NCI-H748 (cell line): ENCODE data around the gene USP21.

Experiments used
- DNase-seq: peaks from one replicate; lab custom pipeline; 2025; ENCODE audit not compliant: unreplicated experiment; lab: John Stamatoyannopoulos, UW

The USP21 gene

DNA sequence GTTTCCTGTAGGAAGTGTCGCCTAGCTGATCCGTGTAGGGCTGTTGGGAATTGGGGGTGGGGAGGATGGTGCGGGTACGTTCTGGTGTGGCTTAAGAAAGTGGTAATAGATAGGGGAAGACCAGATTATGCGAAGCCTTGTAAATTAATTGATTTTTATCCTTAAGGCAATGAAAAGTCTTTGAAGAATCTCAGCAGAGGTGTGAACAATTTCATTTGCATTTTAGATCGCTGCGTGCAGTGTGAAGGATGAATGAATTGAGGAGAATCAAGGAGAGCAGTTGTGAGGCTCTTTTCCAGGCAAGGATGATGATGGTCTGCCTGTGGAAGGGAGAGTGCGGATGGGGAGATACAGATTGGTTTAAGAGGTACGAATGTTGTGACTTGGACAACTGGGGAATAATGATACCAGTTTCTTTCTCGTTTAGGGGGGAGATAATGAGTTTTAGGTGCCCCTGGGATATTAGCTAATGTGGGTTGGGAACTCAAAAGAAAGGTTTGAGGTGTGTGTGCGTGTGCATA, 26.0 kb upstream of the USP21 start:
- DNase-seq: peak; percentile 35

DNA sequence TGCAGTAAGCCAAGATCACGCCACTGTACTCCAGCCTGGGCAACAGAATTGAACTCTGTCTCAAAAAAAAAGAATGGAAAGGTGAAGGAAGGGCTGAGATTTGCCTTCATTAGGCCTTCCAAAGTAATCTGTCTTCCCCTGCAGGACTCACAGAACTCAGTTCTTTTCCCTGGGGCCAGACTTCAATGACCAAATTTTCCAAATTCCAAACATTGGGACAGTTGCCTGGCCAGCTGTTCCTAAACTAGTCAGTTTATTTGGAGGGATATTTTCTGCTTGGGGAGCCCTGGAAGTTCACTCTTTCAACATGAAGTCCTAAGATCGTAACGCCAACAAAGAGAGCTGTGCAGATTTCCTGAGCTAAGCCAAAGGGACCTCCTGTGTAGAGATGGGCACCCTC, 21.4 kb upstream of the USP21 start:
- DNase-seq: no peak

DNA sequence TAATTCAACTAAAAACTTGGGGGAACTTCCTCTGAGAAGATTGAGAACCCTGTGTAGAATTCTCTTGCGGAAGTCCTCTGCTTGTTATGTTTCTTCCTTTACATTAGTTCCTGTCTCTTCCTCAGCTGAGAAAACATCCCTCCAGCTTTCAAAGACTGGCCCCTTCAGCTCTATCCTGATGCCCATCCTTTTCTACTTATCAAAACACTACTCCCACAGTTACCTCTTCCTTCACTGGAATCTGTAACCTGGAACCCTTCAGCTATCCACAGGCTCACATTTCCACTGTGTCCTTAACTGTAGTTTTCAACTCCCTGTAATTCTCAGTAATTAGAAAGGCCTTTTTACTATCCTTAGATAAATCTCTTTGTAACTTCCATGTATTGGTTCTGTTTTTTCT, 20.9 kb upstream of the USP21 start:
- no peak for DNase-seq

DNA sequence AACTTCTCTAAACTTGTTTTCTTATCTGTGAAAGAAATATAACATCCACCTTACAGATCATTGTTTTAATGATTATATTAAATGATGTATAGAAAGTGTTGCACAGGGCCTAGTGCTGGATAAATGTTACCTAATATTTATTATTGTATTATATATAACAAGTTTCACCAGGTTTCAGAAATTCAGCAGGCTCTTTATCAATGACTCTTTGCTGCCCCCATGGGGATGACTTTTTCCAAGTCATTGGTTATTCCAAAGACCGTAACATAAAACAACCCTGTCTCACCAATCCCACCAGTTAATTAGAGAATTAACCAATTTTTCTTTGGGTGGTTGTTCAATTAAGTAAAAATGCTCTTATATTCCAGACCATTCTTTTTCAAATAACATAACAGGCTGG, 19.5 kb upstream of the USP21 start:
- DNase-seq: peak; percentile 42

DNA sequence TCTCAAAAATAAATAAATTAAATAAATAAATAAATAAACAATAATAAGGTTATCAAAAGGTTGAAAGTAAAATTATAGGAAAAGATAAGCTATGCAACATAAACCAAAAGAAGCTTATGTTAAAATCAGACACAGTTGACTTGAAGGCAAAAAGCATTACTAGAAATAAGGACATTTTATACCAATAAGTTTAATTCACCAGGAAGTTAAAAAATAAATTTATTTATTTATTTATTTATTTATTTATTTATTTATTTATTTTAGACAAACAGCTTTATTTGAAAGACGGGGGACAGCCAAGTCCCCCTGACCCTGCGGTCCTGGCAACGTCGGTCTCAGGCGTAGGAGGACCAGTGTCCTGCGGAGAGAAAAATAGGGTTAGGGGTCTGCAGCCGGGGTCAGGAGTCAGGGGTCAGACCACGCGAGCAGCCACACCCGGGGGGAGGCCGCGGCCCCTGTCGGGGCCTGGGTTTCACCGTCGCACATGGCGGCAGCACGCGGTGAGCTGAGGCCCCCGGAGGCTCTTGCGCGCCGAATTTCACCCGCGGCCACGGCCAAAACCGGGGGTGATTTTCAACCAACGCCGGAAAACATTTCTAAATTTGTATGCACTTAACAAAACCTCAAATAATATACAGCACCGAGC, 18.4 kb upstream of the USP21 start:
- no peak for DNase-seq

DNA sequence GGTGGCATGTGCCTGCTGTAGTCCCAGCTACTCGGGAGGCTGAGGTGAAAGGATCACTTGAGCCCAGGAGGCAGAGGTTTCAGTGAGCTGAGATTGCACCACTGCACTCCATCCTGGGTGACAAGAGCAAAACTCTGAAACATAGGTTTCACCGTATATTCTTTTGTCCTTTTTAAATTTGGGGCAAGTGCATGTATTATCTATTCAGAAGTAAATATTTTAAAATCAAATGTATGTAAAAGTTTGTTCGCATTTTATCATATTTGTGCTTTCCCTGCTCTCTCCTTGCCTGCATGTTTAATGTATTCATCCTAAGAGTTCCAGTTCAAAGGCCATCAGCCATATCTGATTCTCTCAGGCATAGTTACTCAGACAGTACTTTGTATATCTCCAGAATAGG, 13.5 kb upstream of the USP21 start:
- no peak for DNase-seq

DNA sequence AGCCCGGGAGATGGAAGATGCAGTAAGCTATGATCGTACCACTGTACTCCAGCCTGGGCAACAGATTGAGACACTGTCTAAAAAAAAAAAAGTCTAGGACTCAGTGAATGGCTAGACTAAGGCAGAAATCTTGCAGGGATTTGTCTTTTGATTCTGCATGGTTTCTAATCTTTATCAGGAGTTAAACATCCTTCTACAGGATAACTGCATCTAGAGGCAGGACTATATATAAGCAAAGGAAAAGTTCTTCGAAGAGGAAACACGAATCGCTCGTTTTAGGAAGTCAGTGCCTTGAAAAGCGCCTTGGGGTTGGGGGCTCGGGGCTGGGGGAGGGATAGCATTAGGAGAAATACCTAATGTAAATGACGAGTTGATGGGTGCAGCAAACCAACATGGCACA, 6.1 kb upstream of the USP21 start:
- DNase-seq: no peak

DNA sequence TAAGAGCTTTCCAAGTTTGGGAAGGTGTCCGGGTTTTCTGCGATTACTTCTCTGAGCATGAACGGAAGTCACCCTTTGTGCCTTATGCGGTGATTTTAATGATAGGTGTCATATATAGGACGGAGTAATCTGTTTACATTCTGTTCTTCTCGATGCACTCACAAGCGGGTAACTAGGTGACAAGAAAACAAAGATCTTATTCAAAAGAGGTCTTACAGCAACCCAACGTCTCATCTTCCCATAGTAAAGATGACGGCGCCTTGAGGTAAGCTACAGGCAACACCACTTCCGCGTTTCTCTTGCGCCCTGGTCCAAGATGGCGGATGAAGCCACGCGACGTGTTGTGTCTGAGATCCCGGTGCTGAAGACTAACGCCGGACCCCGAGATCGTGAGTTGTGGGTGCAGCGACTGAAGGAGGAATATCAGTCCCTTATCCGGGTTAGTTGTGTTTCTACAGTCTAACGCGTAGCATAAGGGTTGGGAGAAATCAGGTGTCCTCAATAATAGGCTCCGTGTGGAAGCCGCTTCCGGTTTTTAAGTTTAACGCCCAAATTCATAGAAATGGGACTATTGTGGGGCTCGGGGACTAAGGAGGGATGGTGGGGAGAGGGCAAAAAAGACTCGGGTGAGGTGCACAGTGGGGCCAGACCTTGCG, 5.5 kb upstream of the USP21 start, which contains the start of gene UFC1:
TSS of gene UFC1 (plus strand) at position 297 of the 656 bp plus-strand sequence. CDS start at position 317, 20 bp downstream.
- DNase-seq: peak; percentile 93

DNA sequence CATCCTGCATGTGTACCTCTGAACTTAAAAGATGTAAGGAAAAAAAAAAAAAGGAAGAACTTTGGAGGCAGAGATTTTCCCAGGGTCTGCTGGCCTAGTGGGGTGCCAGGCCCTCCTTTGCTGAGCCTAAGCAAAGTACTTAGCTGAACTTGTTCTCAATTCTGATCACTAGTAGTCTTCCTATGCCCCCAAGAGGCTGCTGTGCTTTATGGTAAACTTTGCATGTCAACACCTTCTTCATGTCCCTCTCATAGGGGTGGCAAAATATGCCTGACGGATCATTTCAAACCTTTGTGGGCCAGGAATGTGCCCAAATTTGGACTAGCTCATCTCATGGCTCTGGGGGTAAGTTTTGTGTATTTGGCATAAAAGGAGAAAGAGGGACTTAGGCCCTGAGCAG, 1.4 kb upstream of the USP21 start:
- no peak for DNase-seq

DNA sequence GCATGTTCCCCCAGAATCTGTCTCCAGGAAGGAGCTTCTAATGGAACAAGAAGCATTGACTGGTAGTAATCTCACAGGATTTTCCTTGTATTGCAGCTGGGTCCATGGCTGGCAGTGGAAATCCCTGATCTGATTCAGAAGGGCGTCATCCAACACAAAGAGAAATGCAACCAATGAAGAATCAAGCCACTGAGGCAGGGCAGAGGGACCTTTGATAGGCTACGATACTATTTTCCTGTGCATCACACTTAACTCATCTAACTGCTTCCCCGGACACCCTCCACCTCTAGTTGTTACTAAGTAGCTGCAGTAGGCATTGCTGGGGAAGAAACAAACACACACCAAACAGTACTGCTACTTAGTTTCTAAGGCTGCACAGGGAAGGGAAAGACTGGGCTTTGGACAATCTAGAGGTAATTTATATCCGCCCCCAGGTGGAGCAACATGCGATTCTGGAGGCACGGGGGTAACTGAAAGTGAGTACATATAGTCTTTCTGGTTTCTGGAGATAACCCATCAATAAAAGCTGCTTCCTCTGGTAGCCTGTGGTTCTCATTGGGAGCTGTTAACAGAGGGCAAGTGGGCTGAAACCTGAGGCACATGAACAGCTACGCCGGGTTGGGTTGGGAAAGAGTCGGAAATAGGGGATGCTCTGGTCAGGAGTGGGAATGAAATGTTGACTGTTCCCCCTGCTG, 837 bp upstream of the USP21 start:
- DNase-seq: peak; percentile 31

DNA sequence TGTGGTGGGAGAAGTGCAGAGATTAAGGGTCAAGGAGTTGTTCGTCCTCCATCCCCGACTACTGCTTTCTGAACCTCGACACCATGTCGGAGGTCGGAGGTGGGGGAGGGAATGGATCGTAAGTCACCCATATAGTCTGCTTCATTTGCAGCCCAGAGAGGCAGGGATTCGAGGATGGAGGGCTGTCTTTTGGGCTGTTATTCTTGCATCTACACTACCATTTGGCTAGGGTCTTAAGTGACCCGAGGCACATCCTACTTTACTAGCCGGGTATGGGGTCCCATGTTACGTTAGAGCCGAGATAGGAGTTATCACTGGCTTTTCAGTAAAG, 578 bp downstream of the USP21 start:
- no peak for DNase-seq

DNA sequence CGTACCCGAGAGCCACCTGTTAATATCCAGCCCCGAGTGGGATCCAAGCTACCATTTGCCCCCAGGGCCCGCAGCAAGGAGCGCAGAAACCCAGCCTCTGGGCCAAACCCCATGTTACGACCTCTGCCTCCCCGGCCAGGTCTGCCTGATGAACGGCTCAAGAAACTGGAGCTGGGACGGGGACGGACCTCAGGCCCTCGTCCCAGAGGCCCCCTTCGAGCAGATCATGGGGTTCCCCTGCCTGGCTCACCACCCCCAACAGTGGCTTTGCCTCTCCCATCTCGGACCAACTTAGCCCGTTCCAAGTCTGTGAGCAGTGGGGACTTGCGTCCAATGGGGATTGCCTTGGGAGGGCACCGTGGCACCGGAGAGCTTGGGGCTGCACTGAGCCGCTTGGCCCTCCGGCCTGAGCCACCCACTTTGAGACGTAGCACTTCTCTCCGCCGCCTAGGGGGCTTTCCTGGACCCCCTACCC, 1.4 kb downstream of the USP21 start:
- no peak for DNase-seq

DNA sequence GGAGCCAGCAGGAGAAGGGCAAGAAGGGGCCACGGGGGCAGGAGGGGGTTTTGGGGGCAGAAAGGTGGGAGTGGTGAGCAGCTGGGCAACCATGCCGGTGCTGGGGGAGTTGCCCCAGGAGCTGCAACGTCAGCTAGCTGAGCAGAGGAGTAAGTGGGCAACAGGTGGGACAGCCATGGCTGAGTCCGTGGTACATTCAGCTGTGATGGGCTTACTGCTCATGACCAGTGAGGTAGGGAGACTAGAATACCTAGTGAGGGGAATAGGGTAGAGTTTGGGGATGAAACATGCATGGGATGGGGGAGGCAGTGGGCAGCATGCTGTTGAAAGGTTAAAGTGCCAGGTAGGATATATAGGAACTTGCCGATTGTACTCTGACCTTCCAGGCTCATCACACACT, 2.4 kb downstream of the USP21 start:
- DNase-seq: no peak

DNA sequence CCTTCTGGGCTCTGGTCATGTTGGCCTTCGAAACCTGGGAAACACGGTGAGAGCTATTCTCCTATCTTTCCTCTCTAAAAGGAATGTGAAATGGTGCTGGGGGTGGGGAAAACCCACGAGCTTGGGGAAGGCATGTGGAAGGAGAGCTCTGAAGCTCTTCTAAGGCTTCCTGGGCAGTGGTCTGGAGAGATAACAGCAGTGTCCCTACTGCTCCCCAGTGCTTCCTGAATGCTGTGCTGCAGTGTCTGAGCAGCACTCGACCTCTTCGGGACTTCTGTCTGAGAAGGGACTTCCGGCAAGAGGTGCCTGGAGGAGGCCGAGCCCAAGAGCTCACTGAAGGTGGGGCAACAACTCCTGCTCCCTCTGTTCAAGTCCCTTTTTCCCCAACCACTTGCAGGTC, 2.8 kb downstream of the USP21 start:
- no peak for DNase-seq

DNA sequence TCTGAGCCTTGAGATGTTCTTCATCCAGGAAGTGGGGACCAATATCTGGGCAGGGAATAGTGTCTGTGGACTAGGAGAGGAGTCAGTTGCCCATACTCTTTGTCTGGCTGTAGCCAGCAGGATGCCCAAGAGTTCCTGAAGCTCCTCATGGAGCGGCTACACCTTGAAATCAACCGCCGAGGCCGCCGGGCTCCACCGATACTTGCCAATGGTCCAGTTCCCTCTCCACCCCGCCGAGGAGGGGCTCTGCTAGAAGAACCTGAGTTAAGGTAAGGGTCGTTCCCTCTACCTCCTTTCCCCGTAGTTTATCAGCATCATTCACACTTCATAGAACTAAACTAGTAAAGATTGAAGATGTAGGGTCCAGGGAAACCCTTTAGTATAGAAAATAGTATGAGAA, 3.5 kb downstream of the USP21 start:
- DNase-seq: no peak

DNA sequence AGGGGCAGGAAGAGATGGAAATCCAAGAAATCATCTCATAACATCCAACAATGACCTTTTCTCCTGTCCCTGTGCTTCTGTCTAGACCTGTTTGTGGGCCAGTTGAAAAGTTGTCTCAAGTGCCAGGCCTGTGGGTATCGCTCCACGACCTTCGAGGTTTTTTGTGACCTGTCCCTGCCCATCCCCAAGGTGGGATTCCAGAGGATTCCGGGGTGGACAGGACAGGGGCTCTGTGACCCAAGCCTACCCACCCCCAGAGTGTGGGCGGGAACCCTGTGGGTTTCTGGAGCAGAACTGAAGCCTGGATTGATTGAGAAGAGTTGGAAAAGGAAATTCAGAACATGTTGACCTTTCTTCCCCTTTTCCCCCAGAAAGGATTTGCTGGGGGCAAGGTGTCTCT, 4.5 kb downstream of the USP21 start:
- DNase-seq: no peak

DNA sequence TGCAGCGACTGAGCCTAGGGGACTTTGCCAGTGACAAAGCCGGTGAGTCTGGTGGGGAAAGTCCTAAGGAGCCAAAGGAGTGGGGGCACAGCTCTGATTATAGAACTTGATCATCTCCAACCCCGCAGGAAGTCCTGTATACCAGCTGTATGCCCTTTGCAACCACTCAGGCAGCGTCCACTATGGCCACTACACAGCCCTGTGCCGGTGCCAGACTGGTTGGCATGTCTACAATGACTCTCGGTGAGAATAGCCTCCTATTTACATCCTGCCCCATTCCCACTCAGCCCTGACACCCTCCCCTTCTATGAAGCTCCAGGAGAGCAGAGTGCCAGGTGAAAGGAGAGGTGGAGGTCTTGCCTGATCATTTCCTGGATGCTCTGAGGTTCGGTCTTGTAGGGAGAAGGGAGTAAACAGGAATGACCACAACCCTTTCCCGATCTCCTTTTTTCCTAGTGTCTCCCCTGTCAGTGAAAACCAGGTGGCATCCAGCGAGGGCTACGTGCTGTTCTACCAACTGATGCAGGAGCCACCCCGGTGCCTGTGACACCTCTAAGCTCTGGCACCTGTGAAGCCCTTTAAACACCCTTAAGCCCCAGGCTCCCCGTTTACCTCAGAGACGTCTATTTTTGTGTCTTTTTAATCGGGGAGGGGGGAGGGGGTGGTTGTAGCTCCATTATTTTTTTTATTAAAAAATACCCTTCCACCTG, 5.8 kb downstream of the USP21 start:
- no peak for DNase-seq

DNA sequence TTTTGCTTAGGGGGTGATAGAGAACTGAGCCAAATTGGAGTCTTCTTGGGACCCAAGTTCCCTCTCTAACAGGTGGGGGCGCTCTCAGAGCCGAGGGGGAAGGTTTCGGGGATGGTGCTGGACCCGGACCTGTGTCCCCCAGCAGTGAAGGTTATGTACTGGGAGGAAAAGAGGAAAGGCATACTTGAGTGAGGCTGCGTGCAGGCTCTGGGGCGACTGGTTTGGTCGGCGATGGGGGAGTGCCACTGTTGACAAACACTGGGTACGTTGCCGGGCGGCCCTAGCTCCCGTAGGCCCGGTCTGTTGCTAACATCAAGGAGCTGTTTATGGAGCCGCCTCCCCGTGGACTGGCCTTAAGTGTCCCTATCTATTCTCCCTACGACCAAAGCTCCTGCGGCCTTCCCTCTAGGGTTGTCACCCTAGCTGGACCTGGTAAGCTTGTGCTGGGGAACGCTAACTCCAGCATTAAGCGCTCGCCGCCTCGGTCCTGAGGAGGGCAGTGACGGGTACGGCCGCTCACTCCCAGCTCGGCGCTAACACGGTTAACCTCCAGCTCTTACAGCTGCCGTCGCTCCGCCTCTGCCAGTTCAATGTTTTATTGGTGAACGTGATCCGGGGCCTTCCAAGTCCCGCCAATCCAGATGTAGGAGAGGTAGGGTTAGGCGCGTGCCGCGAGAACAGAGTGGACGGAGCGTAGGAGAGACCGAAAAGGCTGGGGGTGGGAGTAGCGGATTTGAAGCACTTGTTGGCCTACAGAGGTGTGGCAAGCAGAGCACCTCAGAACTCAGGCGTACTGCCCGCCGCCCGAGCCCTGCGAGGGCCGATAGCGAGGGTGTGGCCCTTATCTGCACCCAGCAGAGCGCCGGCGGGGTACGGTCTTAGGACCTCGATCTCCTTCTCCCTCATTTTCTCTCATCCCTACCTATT, 6.7 kb downstream of the USP21 start, which contains the start of gene PPOX:
TSS of gene PPOX (plus strand) at position 685 of the 927 bp plus-strand sequence. CDS start 422 bp downstream, outside the sequence.
- DNase-seq: peak; percentile 99

DNA sequence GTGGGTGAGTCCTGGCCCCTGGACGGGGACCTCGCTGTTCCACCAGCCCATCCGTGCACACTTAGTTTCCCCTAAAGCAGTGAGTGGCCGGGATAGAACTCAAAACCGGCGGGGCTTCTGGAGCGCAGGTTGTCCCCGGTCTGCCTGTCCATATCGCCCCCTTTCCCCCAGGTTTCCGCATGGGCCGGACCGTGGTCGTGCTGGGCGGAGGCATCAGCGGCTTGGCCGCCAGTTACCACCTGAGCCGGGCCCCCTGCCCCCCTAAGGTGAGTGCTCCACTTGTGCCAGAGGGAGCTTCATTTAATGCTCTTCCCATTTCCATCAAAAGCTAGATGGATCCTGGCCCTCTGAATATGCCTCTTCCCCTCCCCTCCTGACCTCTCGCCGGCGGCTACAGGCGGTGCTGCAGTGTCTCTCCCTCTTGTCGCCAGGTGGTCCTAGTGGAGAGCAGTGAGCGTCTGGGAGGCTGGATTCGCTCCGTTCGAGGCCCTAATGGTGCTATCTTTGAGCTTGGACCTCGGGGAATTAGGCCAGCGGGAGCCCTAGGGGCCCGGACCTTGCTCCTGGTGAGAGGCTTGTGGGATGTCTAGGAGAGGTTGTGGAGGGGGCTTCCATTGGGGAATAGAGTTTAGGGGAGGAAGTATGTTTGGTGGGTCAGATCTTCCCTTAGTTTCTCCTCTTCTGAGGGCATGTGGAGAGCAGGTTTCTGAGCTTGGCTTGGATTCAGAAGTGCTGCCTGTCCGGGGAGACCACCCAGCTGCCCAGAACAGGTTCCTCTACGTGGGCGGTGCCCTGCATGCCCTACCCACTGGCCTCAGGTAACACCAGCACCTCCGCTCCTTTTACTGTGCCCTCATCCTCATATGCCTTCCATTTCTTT, 7.6 kb downstream of the USP21 start:
- peak; percentile 56 for DNase-seq
